ENCODE data around the gene PSMD13.
"Not testable (repeated sequence)": the region's sequence is repeated elsewhere in the genome, so short reads cannot be mapped to it uniquely, and the experiment has no call there.

PSMD13 gene

DNA sequence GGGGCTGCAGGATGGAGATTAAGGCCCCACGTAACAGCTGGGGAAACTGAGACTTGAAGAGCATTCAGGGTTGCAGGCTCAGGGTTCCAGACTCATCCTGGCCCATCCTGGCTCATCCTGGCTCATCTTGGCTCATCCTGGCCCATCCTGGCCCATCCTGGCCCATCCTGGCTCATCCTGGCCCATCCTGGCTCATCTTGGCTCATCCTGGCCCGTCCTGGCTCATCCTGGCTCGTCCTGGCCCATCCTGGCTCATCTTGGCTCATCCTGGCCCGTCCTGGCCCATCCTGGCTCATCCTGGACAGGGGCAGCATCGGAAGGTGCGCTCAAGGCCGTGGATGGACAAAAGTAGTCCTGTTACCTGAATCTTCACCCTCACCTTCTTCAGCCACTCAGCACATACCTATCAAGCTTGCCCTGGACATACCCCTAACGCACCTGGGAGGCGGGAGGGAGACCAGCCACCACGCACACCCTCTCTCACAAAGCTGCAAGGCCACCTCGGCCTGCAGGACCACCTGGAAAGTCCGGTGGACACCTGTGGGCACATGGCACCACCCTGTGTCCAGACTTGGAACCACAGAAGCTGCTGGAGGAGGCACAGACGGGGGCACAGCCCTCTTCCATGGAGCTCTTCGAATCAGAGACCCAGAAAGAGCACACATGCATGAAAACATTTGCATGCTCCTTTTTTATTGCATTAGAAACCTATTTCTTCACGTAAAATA lies 21.2 kb downstream of the PSMD13 start:
- Histone ChIP-seq H3K27me3 (replicated peaks) (no peaks in the 10 kb centered on the region), H3K36me3 (replicated peaks) (peaks cover 10% of the 10 kb centered on the region), H3K27ac (no peak overlapping the region), H3K4me3 (ENCODE audit: low read depth, low read length) (no peak overlapping the region)
- in situ Hi-C loops (cut with HindIII; ENCODE audit: low pct_ligation_motif_present, low sequenced_read_pairs) = no loop called here
- no peak for DNase-seq
- TF ChIP-seq, protein P1, sequence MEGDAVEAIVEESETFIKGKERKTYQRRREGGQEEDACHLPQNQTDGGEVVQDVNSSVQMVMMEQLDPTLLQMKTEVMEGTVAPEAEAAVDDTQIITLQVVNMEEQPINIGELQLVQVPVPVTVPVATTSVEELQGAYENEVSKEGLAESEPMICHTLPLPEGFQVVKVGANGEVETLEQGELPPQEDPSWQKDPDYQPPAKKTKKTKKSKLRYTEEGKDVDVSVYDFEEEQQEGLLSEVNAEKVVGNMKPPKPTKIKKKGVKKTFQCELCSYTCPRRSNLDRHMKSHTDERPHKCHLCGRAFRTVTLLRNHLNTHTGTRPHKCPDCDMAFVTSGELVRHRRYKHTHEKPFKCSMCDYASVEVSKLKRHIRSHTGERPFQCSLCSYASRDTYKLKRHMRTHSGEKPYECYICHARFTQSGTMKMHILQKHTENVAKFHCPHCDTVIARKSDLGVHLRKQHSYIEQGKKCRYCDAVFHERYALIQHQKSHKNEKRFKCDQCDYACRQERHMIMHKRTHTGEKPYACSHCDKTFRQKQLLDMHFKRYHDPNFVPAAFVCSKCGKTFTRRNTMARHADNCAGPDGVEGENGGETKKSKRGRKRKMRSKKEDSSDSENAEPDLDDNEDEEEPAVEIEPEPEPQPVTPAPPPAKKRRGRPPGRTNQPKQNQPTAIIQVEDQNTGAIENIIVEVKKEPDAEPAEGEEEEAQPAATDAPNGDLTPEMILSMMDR (IDR thresholded peaks at IDR 0.05; ENCODE audit: low read depth, low read length, missing control alignments) = peak; percentile 41

DNA sequence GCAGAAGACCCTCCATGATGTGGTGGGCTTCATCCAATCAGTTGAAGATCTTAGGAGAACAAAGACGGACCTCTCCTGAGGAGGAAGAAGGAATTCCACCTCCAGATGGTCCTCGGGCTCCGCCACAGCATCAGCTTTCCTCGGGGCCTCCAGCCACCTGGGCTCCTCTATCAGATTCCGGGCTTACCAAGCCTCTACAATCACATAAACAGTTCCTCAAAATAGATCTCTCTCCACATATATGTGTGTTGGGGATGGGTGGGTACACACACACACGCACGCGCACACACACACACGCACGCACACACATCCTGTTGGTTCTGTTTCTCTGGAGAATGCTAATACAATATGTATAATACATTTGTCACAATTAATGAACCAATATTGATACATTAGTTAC lies 22.6 kb downstream of the PSMD13 start:
- H3K27ac ChIP-seq = no peak overlapping the region
- TF ChIP-seq, protein P1 (IDR thresholded peaks at IDR 0.05; ENCODE audit: low read depth, low read length, missing control alignments) = no peak
- no peak for DNase-seq
- H3K36me3 ChIP-seq (replicated peaks) = no peaks in the 10 kb centered on the region
- H3K27me3 ChIP-seq (replicated peaks) = no peaks in the 10 kb centered on the region
- in situ Hi-C loops (cut with HindIII; ENCODE audit: low pct_ligation_motif_present, low sequenced_read_pairs) = no loop called here
- no peak overlapping the region for H3K4me3 ChIP-seq (ENCODE audit: low read depth, low read length)

DNA sequence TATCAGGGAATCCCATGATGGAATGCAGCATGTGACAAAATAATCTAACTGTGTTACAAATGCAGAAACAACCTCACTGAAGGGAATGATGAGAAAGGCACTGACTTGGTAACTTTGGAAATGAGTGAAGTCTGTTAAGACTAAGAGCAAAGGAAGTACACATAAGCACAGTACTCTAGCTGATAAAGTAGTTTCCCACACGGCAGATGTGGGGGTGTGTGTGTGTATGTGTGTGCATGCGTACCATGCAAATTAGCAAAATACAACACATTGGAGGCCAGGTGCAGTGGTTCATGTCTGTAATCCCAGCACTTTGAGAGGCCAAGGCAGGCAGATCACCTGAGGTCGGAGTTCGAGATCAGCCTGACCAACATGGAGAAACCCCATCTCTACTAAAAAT lies 24.8 kb downstream of the PSMD13 start:
- TF ChIP-seq, protein P1 (IDR thresholded peaks at IDR 0.05; ENCODE audit: low read depth, low read length, missing control alignments) = no peak
- in situ Hi-C loops (cut with HindIII; ENCODE audit: low pct_ligation_motif_present, low sequenced_read_pairs) = no loop called here

DNA sequence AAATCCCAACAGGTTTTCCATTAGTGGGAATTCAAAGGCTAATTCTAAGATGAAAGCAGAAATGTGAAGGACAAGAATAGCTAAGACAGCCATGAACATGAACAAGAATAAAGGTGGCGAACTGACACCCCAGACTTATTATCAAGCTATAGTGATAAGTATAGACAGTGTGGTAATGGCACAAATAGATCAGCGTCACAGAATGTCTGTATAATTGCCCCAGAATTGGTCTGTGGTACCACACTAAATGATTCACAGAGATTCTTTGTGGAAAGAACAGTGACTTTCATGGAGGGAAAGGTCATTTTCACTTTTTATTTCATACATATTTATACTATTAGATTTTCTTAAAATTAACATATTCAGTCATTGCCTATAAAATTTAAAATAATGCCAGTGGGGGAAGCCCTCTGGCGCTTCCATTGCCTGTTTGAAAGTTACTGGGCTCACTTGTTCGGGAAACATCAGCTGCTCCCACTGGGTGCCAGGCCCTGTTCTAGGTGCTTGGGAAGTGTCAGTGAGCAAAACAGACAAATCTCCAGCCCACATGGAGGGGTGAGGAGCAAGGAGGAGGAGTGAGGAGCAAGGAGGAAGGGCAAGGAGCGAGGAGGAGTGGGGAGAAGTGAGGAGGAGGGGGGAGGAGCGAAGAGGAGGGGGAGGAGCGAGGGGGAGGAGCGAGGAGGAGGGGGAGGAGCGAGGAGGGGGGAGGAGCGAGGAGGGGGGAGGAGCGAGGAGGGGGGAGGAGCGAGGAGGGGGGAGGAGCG lies 30.1 kb downstream of the PSMD13 start:
- TF ChIP-seq, protein P1 (IDR thresholded peaks at IDR 0.05; ENCODE audit: low read depth, low read length, missing control alignments) = no peak
- no peaks in the 10 kb centered on the region for H3K36me3 ChIP-seq (replicated peaks)
- H3K27me3 ChIP-seq (replicated peaks) = no peaks in the 10 kb centered on the region
- in situ Hi-C loops (cut with HindIII; ENCODE audit: low pct_ligation_motif_present, low sequenced_read_pairs) = no loop called here
- no peak overlapping the region for H3K4me3 ChIP-seq (ENCODE audit: low read depth, low read length)
- H3K27ac ChIP-seq = no peak overlapping the region
- no peak for DNase-seq

More for the DNA sequence above, 24.8 kb downstream of the PSMD13 start:
- Histone ChIP-seq H3K27ac (no peak overlapping the region), H3K27me3 (replicated peaks) (no peaks in the 10 kb centered on the region), H3K36me3 (replicated peaks) (no peaks in the 10 kb centered on the region), H3K4me3 (ENCODE audit: low read depth, low read length) (no peak overlapping the region)
- no peak for DNase-seq

DNA sequence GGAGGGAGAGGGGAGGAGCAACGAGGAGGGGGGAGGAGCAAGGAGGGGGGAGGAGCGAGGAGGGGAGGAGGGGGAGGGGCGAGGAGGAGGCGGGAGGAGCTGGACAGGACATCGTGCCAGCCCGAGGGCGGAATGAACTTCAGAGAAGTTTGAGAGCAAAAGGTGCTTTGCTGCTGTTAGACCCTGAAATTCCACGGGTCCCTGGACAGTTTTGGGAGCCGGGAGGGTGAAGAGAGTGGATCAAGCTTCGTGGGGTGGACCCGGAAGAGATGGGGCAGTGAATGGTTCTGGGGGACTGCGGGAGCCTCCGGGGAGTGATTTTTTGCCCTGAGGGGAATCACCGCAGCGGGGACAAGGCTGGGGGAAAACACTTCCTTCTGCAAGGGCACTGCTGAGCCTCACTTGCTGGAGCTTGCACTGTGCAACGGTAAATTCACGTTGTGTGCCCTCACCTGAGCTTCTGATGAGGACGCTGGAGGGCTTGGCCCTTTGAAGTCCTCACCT lies 30.8 kb downstream of the PSMD13 start:
- Histone ChIP-seq H3K4me3 (ENCODE audit: low read depth, low read length) (no peak overlapping the region), H3K36me3 (replicated peaks) (no peaks in the 10 kb centered on the region), H3K27me3 (replicated peaks) (no peaks in the 10 kb centered on the region), H3K27ac (no peak overlapping the region)
- in situ Hi-C loops (cut with HindIII; ENCODE audit: low pct_ligation_motif_present, low sequenced_read_pairs) = no loop called here
- no peak for DNase-seq
- TF ChIP-seq, protein P1 (IDR thresholded peaks at IDR 0.05; ENCODE audit: low read depth, low read length, missing control alignments) = no peak

DNA sequence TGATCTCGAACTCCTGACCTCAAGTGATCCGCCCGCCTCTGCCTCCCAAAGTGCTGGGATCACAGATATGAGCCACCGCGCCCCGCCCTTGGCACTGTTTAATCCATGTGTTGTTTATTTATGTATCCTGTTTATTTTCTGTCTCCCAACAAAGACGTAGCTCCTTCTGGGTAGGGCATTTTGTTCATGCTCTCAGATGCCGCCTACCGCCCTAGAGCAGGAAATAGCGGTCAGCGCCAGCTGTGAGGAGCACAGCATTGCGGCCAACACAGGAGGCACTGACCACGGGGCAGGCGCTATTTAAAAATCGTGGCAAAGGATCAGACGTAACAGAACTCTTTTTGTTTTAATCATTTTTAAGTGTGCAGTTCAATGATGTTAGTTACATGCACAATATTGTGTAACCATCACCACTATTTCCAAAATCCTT lies 32.0 kb downstream of the PSMD13 start:
- H3K27me3 ChIP-seq (replicated peaks); H3K27ac ChIP-seq; H3K4me3 ChIP-seq (ENCODE audit: low read depth, low read length); in situ Hi-C loops (cut with HindIII; ENCODE audit: low pct_ligation_motif_present, low sequenced_read_pairs); H3K36me3 ChIP-seq (replicated peaks): not testable (repeated sequence)
- peak; percentile 26 for DNase-seq

Measured in brain microvascular endothelial cell (primary cell).